G401 (cell line): ENCODE measurements around the gene AACS. TPM values are rescaled to one million over a fixed set of nuclear protein-coding genes. Genes with fewer than 3 reads are reported as not detected.
"Not testable (repeated sequence)": the region's sequence is repeated elsewhere in the genome, so short reads cannot be mapped to it uniquely, and the experiment has no call there.

ENCODE experiments used
- DNase-seq: peaks from one replicate; pipeline ENCODE4 v3.0.0-alpha.2; 2015; ENCODE audit warnings: low spot score
- in situ Hi-C: cut with HindIII; loops from 2 replicates; pipeline ENCODE4 v1.10.0; 2016; ENCODE audit warnings: low sequenced_read_pairs, mixed read lengths
- total RNA-seq: library from RNA; depleted of rRNA; stranded (reverse); fragments of >200 nt; shearing (Covaris generic); gene quantifications from 2 replicates; pipeline ENCODE4 v1.2.3, GENCODE V29; 2014

AACS gene
- total RNA-seq, 1 experiment from 2014 or later: 19.6 TPM

GRCh38 chr12:125140279-125141209, 75.3 kb downstream of the AACS start:
- in situ Hi-C loops: no loop called here
- no peak for DNase-seq

GRCh38 chr12:125141210-125141573, 76.0 kb downstream of the AACS start:
- in situ Hi-C loops, DNase-seq: not testable (repeated sequence)

- in situ Hi-C loops: no loop called here
- no peak for DNase-seq
Observed at GRCh38 chr12:125142601-125143000, 77.4 kb downstream of the AACS start.

- in situ Hi-C loops: no loop called here
- DNase-seq: peak; percentile 35
Observed at GRCh38 chr12:125143491-125143890, 78.3 kb downstream of the AACS start.

- peak; percentile 88 for DNase-seq
- in situ Hi-C loops: no loop called here
Observed at GRCh38 chr12:125145196-125145595, 80.0 kb downstream of the AACS start.

- in situ Hi-C loops: no loop called here
- DNase-seq: no peak
Observed at GRCh38 chr12:125148316-125148715, 83.1 kb downstream of the AACS start.

- in situ Hi-C loops: no loop called here
- peak; percentile 50 for DNase-seq
Observed at GRCh38 chr12:125149160-125150108, 84.2 kb downstream of the AACS start.

- DNase-seq: no peak
- in situ Hi-C loops: no loop called here
Observed at GRCh38 chr12:125151284-125151683, 86.0 kb downstream of the AACS start.

GRCh38 chr12:125152463-125152862, 87.2 kb downstream of the AACS start:
- DNase-seq: no peak
- in situ Hi-C loops: no loop called here

- in situ Hi-C loops: no loop called here
- no peak for DNase-seq
Observed at GRCh38 chr12:125155366-125155765, 90.1 kb downstream of the AACS start.

GRCh38 chr12:125157177-125157576, 91.9 kb downstream of the AACS start:
- in situ Hi-C loops: no loop called here
- no peak for DNase-seq

- in situ Hi-C loops: no loop called here
Observed at GRCh38 chr12:125159702-125160101, 94.5 kb downstream of the AACS start.

GRCh38 chr12:125160281-125160955, 95.2 kb downstream of the AACS start:
- in situ Hi-C loops: no loop called here
- peak; percentile 23 for DNase-seq

More at GRCh38 chr12:125159702-125160101, 94.5 kb downstream of the AACS start:
- DNase-seq: no peak

- DNase-seq: peak; percentile 77
- in situ Hi-C loops: no loop called here
Observed at GRCh38 chr12:125161712-125162022, 96.4 kb downstream of the AACS start.

GRCh38 chr12:125162489-125163028, 97.3 kb downstream of the AACS start:
- DNase-seq: no peak
- in situ Hi-C loops: no loop called here

- DNase-seq: no peak
- in situ Hi-C loops: no loop called here
Observed at GRCh38 chr12:125163148-125163547, 97.9 kb downstream of the AACS start.

- in situ Hi-C loops: no loop called here
Observed at GRCh38 chr12:125164541-125164940, 99.3 kb downstream of the AACS start.

GRCh38 chr12:125166041-125166440, 100.8 kb downstream of the AACS start:
- no peak for DNase-seq
- in situ Hi-C loops: no loop called here

More at GRCh38 chr12:125164541-125164940, 99.3 kb downstream of the AACS start:
- no peak for DNase-seq

GRCh38 chr12:125167658-125168057, 102.4 kb downstream of the AACS start:
- DNase-seq: no peak
- in situ Hi-C loops: no loop called here
